Common myeloid progenitor, CD34-positive (primary cell): ENCODE results near the gene IRGM. TPM values are rescaled to one million over a fixed set of nuclear protein-coding genes. Genes with fewer than 3 reads are reported as not detected.
"Not testable (repeated sequence)": the region's sequence is repeated elsewhere in the genome, so short reads cannot be mapped to it uniquely, and the experiment has no call there.

Experiments used
- CTCF ChIA-PET: fragments of 350-600 bp; sonication (Branson Sonifier 250); formaldehyde crosslinking; loops from one replicate; lab custom pipeline; 2021; ENCODE audit warnings: antibody characterized with exemption; lab: Charles Lee
- POLR2A ChIA-PET: fragments of 350-600 bp; sonication (Branson Sonifier 250); formaldehyde crosslinking; loops from one replicate; lab custom pipeline; 2021; ENCODE audit warnings: antibody characterized with exemption; lab: Charles Lee
- DNase-seq, 3 donors: peaks; one replicate each; pipeline versions ENCODE4 v3.0.0 to v3.0.0-alpha.2; 2013
- H3K27ac ChIP-seq, 2 experiments: 1 replicate in 1 of 2; 2 replicates in 1 of 2; pipeline ENCODE4 v1.7.0; 2013; ENCODE audit warnings: inconsistent platforms in 2 of 2, low read length in 2 of 2, mild to moderate bottlenecking in 2 of 2, low read depth in 1 of 2, moderate library complexity in 1 of 2; ENCODE audit not compliant: severe bottlenecking in 2 of 2, insufficient read depth in 1 of 2, poor library complexity in 1 of 2
- H3K27me3 ChIP-seq, 5 experiments: replicated peaks in 2 of 5; 1 replicate in 3 of 5; 2 replicates in 2 of 5; pipeline versions ENCODE4 v1.6.1 to v1.7.0; 2013; ENCODE audit warnings: low read length in 4 of 5, mild to moderate bottlenecking in 2 of 5, moderate library complexity in 2 of 5, inconsistent platforms in 1 of 5; ENCODE audit not compliant: insufficient read depth in 5 of 5, control insufficient read depth in 4 of 5
- H3K36me3 ChIP-seq, 4 experiments: 1 replicate in 2 of 4; 2 replicates in 2 of 4; pipeline versions ENCODE4 v1.6.1 to v1.7.0; 2013; ENCODE audit warnings: low read length in 3 of 4, control low read depth in 1 of 4, mild to moderate bottlenecking in 1 of 4; ENCODE audit not compliant: control insufficient read depth in 4 of 4, insufficient read depth in 4 of 4
- H3K4me1 ChIP-seq, 4 experiments: 1 replicate in 3 of 4; 2 replicates in 1 of 4; pipeline versions ENCODE4 v1.6.1 to v1.7.1; 2013; ENCODE audit warnings: low read length in 3 of 4, mild to moderate bottlenecking in 3 of 4, control low read depth in 1 of 4, inconsistent platforms in 1 of 4, moderate library complexity in 1 of 4; ENCODE audit not compliant: control insufficient read depth in 4 of 4, insufficient read depth in 4 of 4; ENCODE audit errors: control extremely low read depth in 1 of 4
- H3K4me3 ChIP-seq, 7 experiments: 1 replicate in 4 of 7; 2 replicates in 3 of 7; pipeline versions ENCODE4 v1.5.1 to v1.7.0; 2013; ENCODE audit warnings: mild to moderate bottlenecking in 7 of 7, low read length in 6 of 7, moderate library complexity in 6 of 7, inconsistent platforms in 2 of 7, low read depth in 2 of 7, control low read depth in 1 of 7; ENCODE audit not compliant: insufficient read depth in 4 of 7, control insufficient read depth in 1 of 7; ENCODE audit errors: extremely low read depth in 1 of 7
- H3K9me3 ChIP-seq, 5 experiments: 1 replicate in 4 of 5; 2 replicates in 1 of 5; pipeline versions ENCODE4 v1.6.1 to v1.7.1; 2013; ENCODE audit warnings: low read length in 4 of 5, mild to moderate bottlenecking in 2 of 5, inconsistent platforms in 1 of 5, low read depth in 1 of 5, moderate library complexity in 1 of 5; ENCODE audit not compliant: control insufficient read depth in 4 of 5, insufficient read depth in 2 of 5; ENCODE audit errors: control extremely low read depth in 1 of 5
- WGBS: methylation state at CpG from one replicate; pipeline ENCODE4 v1.1.5; 2013; ENCODE audit not compliant: insufficient coverage; 5-methylcytosine and 5-hydroxymethylcytosine counted together
- polyA plus RNA-seq: library from polyadenylated mRNA; unstranded; fragments of 120-200 nt; gene quantifications from one replicate; pipeline ENCODE4 v1.2.1, GENCODE V29; 2013

The IRGM gene, protein sequence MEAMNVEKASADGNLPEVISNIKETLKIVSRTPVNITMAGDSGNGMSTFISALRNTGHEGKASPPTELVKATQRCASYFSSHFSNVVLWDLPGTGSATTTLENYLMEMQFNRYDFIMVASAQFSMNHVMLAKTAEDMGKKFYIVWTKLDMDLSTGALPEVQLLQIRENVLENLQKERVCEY
- polyA plus RNA-seq = 4.5 TPM

GRCh38 chr5:150846308-150846653 is at the start of gene IRGM:
TSS of gene IRGM (plus strand) at chr5:150846521. CDS start at chr5:150848124, 1,603 bp downstream.
- peaks cover 0 to 13% (median 9%) of the 10 kb centered on the region in 4 experiments for H3K4me1 ChIP-seq
- peak within 1 kb of the TSS in 5 of 7 experiments; percentile 15 to 62 (median 45) for H3K4me3 ChIP-seq
- H3K27me3 ChIP-seq, H3K36me3 ChIP-seq, H3K27ac ChIP-seq, H3K9me3 ChIP-seq, DNase-seq: not testable (repeated sequence)
- CTCF ChIA-PET = interaction anchor here (0.7 to 5.8 kb wide), 21 partner anchors 10 to 449 kb away, joined by 3 to 72 read pairs (median 5); partner anchors contain the start of genes RBM22 and SMIM3
- POLR2A ChIA-PET = interaction anchor here (1.7 kb wide), 1 partner anchor 66 kb away, joined by 3 read pairs; no protein-coding TSS in a partner anchor
- 76% methylated on average over 3 of the region's 3 CpGs for WGBS

DNA sequence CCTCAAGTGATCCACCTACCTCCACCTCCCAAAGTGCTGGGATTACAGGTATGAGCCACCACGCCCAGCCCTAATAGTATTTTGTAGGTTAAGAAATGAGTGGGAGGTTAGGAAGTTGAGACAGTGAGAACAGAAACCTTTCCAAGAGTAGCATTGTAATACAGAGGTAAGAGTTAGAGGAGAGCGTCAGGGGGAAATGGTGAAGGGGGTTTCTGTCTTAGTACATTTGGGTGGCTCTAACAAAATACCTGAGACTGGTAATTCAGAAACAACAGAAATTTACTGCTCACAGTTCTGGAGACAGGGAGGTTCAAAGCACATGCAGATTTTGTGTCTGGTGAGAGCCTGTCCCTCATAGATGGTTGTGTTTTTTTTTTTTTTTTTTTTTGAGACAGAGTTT is 48.9 kb upstream of the IRGM start:
- ChIA-PET CTCF (interaction anchor here (1.2 kb wide), 2 partner anchors 10 to 42 kb away, joined by 3 read pairs; no protein-coding TSS in a partner anchor), POLR2A (no interaction called here)
- Histone ChIP-seq H3K36me3 (peaks cover 7 to 29% (median 18%) of the 10 kb centered on the region in 4 experiments), H3K4me1 (peaks cover 0 to 15% (median 8%) of the 10 kb centered on the region in 4 experiments), H3K27me3 (no peaks in the 10 kb centered on the region), H3K4me3 (no peak overlapping the region), H3K9me3 (no peaks in the 10 kb centered on the region), H3K27ac (no peak overlapping the region)
- 100% methylated on average over 1 of the region's 2 CpGs for WGBS
- DNase-seq = no peak

GRCh38 chr5:150801117-150801927 is 45.0 kb upstream of the IRGM start:
- ChIA-PET CTCF (interaction anchor here (1.0 to 3.1 kb wide), 8 partner anchors 9 to 46 kb away, joined by 3 to 19 read pairs (median 6); partner anchors contain the start of genes IRGM and SMIM3), POLR2A (no interaction called here)
- peak in 2 of 3 donors; percentile 62 to 63 for DNase-seq
- H3K4me3 ChIP-seq = peak overlapping the region in 5 of 7 experiments; percentile 24 to 75 (median 55)
- H3K27ac ChIP-seq = no peak overlapping the region
- H3K9me3 ChIP-seq = peaks cover 0 to 4% (median 2%) of the 10 kb centered on the region in 5 experiments
- WGBS = 0% methylated on average over 1 of the region's 15 CpGs
- peaks cover 2 to 17% (median 7%) of the 10 kb centered on the region in 4 experiments for H3K36me3 ChIP-seq
- H3K4me1 ChIP-seq = peaks cover 0 to 15% (median 8%) of the 10 kb centered on the region in 4 experiments
- H3K27me3 ChIP-seq = no peaks in the 10 kb centered on the region

DNA sequence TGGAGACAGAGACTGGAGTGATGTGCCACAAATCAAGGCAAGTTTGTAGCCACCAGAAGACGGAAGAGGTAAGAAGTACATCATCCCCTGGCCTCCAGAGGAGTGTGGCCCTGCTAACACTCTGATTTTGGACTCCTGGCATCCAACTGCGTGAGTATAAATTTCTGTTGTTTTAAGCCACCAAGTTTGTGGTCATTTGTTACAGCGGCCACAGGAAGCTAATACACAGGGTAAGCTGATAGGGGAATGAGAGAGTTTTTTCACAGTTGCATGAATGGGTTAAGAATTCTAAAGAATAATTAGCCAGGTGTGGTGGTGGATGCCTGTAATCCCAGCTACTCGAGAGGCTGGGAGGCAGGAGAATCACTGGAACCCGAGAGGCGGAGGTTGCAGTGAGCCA is 41.9 kb upstream of the IRGM start:
- H3K27me3 ChIP-seq = no peaks in the 10 kb centered on the region
- 100% methylated on average over 6 of the region's 6 CpGs for WGBS
- H3K36me3 ChIP-seq = no peaks in the 10 kb centered on the region
- no peak overlapping the region for H3K4me3 ChIP-seq
- no peak overlapping the region for H3K27ac ChIP-seq
- H3K9me3 ChIP-seq = peaks cover 0 to 5% (median 2%) of the 10 kb centered on the region in 5 experiments
- POLR2A ChIA-PET = interaction anchor here (0.6 kb wide), 1 partner anchor 15 kb away, joined by 6 read pairs; no protein-coding TSS in a partner anchor
- H3K4me1 ChIP-seq = peaks cover 0 to 15% (median 8%) of the 10 kb centered on the region in 4 experiments
- CTCF ChIA-PET = interaction anchor here (1.4 to 1.8 kb wide), 4 partner anchors 8 to 43 kb away, joined by 4 to 6 read pairs (median 6); no protein-coding TSS in a partner anchor
- no peak for DNase-seq

DNA sequence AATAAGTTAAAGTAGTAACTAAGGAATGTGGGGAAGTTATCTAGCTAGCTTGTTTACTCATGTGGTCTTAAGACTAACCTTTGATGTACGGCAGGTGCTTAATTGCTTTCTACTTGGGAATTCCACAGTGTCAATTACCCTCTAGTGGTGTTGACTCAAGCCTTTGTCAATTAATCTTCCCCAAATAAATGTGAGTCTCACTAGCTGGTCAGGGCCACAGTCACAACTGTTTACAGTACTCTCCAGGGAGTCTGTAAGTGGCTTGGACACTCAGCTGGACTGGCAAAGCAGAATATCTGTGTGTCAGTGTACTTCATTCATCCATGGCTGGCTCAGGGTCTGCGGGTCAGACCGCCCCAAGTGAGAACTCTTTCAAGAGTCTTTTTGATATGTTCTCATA is 37.0 kb upstream of the IRGM start:
- H3K36me3 ChIP-seq = no peaks in the 10 kb centered on the region

GRCh38 chr5:150815010-150815409 is 31.3 kb upstream of the IRGM start:
- H3K9me3 ChIP-seq = peaks cover 0 to 16% (median 3%) of the 10 kb centered on the region in 5 experiments
- DNase-seq = no peak
- ChIA-PET POLR2A (no interaction called here), CTCF (interaction anchor here (1.9 kb wide), 1 partner anchor 31 kb away, joined by 7 read pairs; the partner anchor contains the start of gene IRGM)
- no peak overlapping the region for H3K27ac ChIP-seq
- no peaks in the 10 kb centered on the region for H3K36me3 ChIP-seq
- H3K27me3 ChIP-seq = no peaks in the 10 kb centered on the region
- H3K4me3 ChIP-seq = no peak overlapping the region
- no peaks in the 10 kb centered on the region for H3K4me1 ChIP-seq

More for the DNA sequence above, 37.0 kb upstream of the IRGM start:
- 95% methylated on average over 3 of the region's 3 CpGs for WGBS
- no peak for DNase-seq
- no peak overlapping the region for H3K4me3 ChIP-seq
- no peak overlapping the region for H3K27ac ChIP-seq
- ChIA-PET POLR2A (no interaction called here), CTCF (interaction anchor here (1.0 kb wide), 1 partner anchor 38 kb away, joined by 5 read pairs; the partner anchor contains the start of gene IRGM)
- H3K4me1 ChIP-seq = no peaks in the 10 kb centered on the region
- no peaks in the 10 kb centered on the region for H3K27me3 ChIP-seq
- peaks cover 0 to 7% (median 3%) of the 10 kb centered on the region in 5 experiments for H3K9me3 ChIP-seq
